CD4-positive, alpha-beta T cell treated with Interleukin-4 for 1 hour (primary cell): ENCODE measurements around the gene SYT7.

Experiments used
- DNase-seq, 2 donors: peaks; one replicate each; pipeline ENCODE4 v3.0.0-alpha.2; 2020 to 2022

SYT7 gene

DNA sequence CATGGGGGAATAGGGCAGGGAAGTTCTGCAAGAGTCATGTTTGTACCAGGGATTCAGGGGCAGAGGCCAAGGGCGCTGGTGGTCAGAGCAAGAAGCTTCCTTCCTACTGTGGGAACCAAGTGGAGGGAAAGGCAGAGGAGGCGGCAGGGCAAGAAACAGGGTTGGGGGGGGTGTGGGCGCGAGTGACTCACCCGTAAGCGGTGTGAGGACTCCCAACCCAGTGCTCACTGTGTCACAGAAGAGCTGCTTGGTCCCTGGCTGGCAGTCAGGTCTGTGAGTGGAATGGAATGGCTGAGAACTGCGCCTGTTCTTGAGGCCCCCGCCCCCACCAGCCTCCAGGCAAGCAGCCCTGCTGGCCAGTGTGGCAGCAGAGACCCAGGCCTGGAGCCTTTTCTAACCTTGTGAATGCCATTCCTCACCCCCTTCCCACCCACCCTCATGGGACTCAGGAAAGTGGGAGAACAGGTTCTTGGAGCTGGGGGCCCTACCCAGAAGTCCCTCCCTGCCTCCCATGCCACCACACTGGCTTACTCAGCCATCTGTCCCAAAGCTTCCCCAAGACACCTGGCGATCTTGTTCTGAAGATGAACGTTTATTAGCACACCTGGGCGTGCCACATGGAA, 67.6 kb downstream of the SYT7 start:
- DNase-seq = no peak

DNA sequence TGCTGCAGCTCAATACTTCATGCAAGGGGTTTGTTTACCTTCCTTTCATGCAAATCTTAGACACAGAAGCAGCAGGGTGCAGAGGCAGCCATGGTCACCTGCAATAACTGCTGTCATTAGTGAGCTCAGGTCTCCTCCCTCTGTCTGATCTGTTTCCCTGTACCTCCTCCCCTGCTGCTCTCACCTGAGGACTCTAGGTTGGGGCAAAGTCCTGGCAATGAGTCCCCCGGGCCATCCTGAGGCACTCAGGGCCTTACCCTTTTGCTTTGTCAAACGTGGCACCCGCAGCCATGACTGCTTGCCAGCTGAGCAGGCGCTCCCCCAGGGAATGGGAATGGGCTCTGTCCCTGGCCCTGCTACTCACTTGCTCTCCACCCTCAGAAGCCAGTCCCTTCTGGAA, 68.4 kb downstream of the SYT7 start:
- DNase-seq = no peak

DNA sequence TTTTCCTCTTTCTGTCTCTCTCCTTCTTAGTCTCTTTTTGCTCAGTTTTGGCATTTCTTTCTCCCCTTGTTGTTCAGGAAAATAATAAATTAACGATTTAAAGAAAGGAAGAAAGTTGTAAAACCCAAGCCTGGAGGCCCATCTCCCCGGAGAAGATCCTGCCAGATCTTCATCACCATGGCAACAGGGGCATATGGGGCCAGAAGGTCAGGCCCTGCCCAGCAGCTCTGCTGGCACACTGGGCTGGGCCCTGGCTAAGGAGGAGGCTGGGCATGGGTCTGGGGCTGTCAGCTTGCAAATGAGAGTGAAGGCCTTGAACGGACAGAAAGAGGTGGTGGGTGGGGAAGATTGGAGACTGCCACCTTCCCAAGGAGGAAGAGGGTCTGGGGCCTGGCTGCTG, 69.5 kb downstream of the SYT7 start:
- no peak for DNase-seq

DNA sequence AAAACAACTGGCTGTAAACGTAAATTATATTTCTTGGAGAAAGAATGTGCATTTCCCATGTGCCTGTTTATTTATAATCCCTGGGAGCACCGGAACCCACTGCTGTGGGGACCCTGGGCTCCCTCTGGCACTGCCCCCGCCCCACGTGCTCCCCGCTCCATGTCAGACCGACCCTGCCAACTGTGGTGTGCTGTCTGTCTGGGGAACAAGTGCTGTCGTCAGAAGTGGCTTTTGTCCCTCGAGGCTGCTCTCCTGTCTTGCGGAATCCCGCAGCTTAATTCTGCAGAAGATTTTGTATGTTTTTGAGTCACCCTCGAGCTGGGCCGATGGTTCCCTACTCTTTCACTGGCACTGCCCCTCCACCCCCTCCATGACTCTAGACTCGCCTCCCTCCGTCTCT, 69.9 kb downstream of the SYT7 start:
- no peak for DNase-seq

DNA sequence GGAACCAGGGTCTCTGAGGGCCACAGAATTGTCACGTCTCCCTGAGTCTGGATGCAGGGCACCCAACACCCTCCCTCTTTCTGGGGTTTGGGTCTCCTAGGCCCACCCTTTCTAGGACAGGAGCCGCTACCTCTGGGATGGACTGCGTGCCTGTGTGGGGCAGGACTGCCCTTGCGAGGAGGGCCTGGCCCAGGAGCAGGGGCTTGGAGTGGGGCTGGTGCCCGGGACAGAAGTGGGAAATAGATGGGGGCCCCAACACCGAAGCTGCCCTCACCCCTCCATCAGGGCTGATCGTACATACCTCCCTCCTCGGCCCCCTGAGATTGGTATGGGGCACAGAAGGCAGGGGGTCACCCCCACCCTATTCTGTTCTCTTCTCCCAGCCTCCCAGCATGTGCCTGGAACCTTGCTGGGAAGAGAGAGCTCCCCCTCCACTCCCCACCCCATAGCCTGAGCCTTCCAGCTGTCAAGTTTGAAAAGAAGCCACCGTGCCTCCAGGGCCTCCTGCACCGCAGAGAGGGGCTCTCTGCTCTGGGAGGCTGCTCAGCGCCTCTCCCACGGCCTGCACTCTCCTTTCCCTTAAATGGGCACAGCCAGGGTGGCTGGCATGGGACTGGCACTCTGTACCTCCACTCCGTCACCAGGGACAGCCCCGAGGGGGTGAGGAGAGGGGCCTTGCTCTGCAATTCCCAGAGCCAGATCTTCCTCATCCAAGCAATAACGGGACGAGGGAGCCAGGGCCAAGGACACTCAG, 70.5 kb downstream of the SYT7 start:
- DNase-seq = no peak

DNA sequence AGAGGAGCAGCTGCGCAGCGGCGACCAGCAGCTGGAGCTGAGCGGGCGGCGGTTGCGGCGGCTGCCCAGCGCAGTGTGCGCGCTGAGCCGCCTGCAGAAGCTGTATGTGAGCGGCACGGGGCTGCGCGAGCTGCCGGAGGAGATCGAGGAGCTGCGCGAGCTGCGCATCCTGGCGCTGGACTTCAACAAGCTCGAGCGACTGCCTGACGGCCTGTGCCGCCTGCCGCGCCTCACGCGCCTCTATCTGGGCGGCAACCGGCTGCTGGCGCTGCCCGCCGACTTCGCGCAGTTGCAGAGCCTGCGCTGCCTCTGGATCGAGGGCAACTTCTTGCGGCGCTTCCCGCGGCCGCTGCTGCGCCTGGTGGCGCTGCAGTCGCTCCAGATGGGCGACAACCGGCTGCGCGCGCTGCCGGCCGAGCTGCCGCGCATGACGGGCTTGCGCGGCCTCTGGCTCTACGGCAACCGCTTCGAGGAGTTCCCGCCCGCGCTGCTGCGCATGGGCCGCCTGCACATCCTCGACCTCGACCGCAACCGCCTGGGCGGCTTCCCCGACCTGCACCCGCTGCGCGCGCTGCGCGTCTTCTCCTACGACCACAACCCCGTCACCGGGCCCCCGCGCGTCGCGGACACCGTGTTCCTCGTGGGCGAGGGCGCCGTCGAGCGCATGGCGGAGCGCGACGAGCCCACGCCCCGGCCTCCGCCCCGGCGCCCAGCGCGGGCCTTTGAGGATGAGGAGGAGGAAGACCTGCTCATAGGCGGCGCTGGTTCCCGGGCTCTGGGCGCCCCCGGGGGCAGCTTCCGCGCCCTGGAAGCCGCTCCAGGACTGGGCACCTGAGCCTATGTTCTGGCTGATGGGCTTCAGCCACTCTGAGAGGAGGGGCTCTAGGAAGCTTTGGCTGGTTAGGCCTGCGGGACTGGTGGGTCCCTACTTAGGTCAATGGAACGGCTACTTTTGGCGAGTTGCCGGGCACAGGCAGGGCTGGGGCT, 71.5 kb downstream of the SYT7 start:
- peak; percentile 55 to 58 for DNase-seq

DNA sequence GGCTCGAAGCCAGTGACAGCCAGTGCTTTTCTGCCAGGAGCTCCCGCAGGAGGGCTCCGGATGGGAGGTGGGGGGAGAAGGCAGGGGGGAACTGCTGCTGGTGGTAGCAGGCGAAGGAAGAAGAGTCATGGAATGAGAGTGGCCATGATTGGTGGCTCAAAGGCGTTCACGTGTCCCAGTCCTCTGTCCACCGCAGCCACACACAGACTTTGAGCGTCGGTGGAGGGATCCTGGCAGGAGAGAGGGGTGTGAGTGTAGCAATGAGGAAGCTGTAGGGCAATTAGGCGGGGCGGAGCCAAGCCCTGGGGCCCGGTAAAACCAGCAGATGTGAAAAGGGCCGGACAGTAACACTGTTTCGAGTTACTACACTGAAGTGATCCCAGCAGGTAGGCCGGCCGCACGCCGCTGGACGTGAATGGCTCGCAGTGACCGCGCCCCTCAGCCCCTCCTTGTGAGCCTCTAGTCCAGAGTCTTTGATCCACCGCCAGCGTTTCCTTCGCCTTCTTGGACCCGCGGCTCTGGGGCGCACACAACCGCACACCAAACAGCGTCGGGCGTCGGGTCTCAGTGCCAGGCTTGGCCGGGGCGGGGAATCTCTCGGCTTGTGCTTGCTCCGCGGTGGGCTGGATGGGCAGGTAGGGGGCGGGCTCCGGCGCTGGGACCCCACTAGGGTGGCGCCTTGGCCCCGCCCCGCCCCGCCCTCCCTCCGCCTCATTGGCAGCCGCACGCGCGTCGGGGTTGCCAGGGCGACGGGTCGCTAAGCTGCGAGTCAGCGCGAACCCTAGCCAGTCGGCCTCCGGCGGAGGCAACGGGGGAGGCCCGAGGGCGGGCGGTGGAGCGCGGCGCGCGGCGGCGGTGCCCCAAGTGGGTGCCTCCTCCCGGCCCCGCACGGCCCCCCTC, 72.7 kb downstream of the SYT7 start, which contains the start of gene LRRC10B:
Gene LRRC10B, plus strand, starts transcription at position 788 of the 900 bp plus-strand sequence. CDS start 250 bp downstream, outside the sequence.
- DNase-seq = peak in 1 of 2 donors; percentile 17

DNA sequence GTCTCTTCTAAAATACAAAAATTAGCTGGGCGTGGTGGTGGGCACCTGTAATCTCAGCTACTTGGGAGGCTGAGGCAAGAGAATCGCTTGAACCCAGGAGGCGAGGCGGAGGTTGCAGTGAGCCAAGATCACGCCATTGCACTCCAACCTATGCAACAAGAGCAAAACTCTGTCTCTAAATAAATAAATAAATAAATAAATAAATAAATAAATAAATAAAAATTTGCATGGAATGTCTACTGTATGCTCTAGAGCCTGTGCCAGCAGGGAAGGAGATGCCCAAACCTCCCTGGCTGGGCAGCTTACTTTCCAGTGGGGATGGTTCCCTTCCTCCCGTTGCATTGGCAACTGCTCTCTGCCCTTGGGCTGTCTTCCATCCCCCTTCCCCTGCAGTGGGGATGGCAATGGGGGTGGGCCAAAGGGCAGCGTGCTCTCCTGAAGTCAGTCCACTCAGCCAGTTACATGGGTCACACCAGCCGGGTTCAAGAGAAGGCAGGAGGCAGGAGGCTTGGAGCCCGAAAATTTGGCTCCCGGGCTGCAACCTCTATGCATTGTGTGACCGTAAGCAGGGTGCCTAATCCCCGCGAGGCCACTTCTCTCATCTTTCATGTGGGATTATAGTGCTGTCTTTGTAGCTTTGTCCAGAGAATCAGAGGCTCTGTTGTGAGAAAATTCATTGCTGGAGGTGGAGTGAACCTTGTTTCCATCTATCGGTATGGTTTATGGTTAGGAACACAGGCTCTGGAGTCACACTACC, 73.7 kb downstream of the SYT7 start:
- DNase-seq = no peak

DNA sequence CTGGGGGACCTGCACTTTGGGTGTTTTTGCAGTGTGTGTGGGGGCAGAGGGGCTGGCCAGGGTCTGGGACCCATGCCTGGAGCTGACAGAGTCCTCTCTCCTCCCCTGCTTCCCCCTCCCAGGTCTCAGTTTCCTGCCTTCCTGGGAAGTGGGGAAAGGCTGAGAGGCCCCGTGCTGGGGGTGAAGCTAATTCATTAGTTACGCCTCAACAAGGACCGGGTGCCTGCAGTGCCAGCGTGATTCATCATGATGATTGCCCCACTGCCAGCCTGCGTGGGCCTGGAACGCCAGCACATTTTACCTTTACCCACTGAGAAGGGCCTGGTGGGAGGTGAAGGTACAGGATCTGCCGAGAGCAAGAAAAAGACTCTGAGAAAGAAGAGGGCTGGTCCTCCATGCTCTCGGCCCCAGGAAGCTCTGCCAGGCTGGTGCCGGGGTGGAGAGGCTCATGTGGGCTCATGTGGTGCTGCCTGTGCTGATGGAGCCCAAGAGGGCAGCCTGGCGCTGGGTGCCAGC, 75.2 kb downstream of the SYT7 start:
- DNase-seq = no peak

DNA sequence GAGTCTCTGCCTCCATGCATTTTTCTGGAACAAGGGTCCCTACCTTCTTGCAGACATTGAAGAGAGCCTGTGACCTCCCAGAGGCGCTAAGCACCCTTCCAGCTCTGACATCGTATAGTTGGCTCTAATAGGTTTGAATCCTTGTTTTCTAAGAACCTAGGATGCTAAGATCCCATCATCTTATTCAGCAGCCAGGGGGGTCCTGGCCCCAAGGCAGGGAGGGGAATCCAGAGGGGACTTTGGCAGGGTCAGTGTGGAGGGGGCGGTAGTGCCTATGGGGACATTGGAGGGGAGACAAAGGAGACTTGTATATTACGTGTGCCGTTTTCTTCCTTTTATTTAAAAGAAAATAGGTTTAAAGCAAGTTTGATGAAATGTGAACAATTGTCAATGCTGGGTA, 75.8 kb downstream of the SYT7 start:
- no peak for DNase-seq

DNA sequence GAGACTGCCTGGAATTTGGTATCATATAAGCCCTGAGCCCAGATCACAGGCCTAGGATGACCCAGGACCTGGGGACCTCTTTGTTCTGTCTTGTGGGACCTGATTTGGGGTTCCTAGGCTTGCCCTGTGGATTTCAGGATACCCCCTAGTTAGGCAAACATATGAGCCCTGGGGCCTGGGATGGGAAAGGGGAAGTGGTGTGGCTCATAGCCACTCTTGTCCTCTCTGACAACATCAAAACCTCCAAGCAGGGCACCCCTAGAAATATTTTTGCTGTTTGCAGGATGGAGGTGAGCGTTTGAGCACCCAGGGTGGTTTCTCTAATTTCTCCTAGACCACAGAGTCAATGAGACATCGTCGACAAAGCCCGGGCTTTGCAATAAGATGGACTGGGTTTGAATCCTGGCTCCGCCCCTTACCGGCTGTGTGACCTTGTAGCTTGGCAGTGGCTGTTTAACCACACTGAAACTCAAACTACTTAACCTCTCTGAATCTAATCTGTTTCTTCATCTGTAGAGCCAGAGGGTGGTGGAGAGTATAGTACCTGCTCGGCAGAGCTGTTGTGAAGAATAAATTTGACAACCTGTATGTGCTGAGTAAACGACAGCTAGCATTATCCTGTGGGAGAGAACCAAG, 77.6 kb downstream of the SYT7 start:
- DNase-seq = no peak

DNA sequence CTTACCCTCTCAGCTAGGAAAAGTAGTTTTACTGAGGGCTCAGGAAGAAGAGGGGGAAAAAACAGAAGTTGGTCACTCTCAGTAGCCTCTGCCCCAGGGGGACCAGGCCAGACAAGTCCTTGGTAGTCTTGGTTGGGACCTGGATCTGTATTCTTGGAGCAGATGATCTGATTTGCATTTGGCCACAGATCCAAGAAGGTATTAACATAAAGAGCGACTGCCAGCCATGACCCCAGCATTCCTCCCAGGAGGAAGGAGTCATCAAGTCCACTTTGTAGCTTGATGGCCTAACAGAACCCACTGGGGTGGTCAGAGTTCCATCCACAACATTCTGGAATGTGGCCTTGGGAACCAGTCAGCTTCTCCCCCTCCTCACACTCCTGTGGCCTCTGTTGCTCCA, 78.4 kb downstream of the SYT7 start:
- no peak for DNase-seq

DNA sequence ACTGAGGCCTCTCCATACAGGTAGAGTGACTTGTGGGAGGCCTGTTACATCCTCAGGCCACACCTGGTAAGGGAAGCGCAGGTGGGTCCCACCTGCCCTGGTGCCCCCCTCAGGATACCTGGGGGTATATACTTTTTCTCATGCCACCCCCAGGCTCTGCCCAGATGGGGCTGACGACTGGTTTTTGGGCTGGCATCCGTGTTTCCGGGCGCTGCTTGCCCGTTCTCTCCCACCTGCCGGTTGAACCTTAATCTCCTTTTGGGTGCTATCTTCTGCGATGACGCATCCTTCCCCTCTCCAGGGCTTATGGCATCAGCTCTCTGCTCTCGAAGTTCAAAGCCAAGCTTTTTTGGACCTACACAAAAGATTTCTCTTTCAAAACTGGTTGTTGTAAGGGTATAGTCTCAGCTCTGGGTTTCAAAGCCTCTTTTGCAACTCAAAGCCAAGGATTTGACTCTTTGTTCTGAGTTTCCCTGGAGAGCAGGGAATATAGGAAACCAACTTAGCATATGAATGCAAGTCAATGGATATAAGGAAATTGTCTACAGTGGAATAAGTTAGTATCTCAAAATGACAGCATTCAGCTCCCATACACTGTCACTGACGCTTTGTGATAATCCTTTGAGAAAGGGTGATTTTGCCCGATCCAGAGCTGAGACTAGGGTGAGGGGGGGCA, 80.9 kb downstream of the SYT7 start:
- DNase-seq = no peak

DNA sequence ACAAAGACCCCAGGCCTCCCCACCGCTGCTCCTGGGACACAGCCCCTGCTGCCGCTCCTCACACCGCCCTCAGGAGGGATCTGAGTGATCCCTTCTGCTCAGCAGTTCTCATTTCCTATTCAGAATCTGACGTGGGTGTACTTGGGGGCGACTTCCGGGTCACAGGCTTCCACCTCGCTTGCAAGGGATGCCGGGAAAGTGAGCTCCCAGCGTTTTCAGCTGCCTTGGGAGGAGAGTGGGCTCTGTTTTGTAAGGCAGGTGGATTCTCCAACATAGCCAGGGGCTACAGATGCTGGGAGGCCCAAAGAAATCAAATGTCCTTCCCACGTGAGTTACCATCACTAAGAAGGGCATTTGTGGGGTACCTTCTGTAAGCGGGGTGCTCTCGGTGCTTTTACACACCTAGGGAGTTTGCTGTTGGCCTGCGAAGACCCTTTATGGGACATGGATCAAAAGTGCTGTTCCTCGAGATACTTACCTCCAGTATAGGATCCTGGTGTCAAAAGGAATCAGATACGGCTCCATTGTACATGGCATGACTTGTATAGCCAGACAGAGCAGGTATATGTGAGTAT, 82.0 kb downstream of the SYT7 start:
- no peak for DNase-seq

DNA sequence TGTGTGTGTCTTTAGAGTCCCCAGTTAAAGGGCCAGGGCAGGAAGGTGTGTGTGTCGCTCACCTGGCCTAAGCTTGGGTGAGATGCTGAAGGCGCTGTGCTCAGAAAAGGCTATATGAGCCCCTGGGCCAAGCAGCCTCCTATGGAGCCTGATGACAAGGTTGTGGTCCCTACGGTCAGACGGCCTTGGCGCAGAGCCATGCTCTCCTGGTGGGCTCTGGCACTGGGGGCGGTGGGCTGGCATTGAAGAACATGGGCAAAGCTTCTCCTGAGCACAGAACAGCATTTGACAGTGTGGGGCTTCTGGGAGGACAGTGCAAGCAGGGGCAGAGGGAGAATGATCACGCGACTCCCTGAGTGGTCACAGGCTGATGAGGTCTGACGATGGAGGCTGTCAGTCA, 83.0 kb downstream of the SYT7 start:
- DNase-seq = no peak

DNA sequence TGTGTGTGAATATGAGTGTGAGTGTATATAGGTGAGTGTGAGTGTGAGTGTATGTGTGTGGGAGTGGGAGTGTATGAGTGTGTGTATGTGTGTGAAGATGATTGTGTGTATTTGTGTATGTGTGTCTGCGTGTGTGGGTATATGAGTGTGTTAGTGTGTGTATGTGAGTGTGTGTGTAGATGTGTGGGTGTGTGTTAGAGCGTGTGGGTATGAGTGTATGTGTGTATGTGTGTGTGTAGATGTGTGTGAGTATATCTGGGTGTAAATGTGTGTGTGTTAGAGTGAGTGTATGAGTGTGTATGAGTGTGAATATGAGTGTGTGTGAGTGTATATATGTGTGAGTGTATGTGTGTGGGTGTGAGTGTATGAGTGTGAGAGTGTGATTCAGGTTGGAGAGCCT, 83.4 kb downstream of the SYT7 start:
- DNase-seq = no peak

DNA sequence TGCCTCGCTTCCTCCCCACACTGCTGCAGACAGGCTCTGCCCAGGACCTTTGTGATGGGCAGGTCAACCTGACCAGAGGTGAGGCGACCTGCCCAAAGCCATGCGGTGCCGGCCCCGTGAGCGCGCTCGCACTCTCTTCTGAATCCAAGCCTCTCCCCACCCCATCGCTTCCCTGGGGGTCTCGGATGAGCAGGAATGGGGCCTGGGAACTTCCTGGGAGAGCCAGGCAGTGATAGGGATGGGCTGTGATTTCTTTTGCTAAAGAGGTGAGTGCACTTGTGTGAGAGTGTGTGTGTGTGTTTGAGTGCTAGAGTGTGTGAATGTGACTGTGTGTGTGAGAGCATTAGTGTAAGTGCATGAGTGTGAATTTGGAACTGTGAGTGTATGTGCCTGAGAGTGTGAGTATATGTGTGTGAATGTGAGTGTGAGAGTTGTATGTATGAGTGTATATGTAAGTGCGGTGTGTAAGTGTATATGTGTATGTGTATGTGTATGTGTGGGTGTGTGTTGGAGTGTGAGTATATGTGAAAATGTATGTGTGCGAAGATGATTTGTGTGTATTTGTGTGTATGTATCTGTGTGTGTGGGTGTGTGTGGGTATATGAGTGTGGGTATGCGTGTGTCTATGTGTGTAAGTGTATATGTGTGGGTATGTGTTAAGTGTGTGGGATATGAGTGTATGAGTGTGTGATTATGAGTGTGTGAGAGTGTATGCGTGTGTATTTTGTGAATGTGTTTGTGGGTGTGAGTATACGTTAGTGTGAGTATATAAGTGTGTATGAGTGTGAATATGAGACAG, 84.1 kb downstream of the SYT7 start:
- DNase-seq = no peak

DNA sequence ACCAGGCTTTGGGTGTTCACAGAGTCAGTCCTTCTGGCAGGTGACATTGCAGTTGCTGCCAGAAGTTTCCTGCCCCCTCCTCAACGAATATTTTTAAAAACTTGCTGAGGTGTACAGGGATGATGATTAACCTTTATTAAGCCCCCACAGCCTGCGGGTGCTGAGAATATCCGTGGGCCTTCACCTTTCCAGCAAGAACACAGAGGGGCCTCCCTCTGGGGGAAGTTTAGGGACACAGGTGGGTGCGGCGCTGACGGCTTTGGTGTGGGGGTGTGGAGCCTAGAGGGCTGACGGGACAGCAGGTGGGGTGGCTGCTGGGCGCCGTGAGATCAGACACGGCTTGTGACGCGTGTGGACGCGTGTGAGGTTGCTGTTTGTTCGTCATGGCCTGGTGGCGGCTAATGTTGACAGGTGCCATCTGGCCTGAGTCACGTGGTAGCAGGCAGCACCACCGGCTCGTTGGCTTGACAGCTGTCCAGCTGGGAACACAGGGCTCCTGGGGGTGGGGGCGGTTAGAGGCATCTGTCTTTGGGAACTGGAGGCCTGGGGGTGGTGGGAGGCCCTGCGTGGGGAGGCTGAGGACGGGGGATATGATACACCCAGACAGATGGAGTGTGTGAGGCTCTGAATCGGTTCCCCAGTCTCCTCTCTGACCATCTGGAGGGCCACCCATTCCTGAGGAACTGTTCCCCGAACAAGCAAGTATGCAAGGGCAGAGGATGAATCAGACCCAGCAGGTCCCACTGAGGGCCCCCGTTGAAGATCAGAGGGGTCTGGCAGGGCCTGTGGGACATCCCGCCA, 84.9 kb downstream of the SYT7 start:
- no peak for DNase-seq
